SH-SY5Y (cell line): ENCODE data around the gene PPP1R37.

Source experiments
- GATA2 ChIP-seq: IDR thresholded peaks from 2 replicates; pipeline ENCODE4 v1.6.1; 2011; ENCODE audit warnings: mild to moderate bottlenecking, low read depth, low read length
- GATA3 ChIP-seq: IDR thresholded peaks from 2 replicates; pipeline ENCODE4 v1.6.1; 2011; ENCODE audit warnings: low read depth, mild to moderate bottlenecking, low read length, moderate library complexity

The PPP1R37 gene

DNA sequence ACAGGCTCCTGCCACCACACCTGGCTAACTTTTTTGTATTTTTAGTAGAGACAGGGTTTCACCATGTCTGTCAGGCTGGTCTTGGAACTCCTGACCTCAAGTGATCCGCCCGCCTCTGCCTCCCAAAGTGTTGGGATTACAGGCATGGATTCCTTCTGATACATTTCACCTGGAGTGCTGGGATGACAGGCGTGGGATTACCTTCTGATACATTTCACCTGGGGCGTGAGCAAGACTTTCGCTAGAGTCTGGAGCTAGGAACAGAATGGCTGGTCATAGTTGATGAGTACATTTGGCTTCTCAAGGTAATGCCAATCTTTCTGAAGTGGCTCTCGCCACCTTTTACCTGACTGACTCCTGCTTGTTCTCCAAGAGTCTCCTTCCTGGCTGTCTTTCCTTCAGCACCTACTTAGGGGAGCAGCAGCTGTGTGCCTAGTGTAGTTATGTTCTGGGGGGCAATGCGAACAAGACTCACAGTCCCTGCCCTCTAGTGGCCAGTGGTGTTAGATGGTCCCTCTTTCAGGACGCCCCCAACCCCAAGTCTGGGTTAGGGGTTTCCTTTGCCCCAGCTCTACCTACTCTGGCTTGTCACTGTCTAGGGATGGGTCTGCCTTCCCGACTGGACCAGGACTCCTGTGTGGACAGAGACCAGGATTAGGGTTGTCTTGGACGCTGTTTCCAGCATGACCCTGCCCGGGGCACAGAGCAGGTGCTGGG lies 19.3 kb downstream of the PPP1R37 start:
- no peak for TF ChIP-seq GATA2
- TF ChIP-seq GATA3 = no peak

DNA sequence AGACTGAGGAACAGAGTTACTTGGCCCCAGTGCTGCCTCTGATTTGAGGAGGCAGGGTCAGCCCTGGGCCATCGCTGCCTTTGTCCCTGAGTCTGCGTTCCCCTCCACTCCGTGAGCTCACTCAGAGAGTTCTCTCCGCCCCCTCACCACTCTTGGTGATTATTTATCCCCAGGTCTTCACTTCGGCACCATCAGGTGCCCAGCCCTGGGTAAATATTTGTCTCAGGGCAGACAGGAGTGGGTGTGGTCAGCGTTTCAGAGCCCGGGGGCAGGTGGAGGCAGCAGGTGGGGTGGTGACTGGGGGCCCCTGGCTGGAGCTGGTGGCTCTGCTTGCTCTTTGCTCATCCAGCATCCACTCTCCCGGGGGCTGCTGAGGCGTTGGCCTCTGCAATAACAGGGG lies 20.6 kb downstream of the PPP1R37 start:
- TF ChIP-seq GATA3 (no peak), GATA2 (no peak)

DNA sequence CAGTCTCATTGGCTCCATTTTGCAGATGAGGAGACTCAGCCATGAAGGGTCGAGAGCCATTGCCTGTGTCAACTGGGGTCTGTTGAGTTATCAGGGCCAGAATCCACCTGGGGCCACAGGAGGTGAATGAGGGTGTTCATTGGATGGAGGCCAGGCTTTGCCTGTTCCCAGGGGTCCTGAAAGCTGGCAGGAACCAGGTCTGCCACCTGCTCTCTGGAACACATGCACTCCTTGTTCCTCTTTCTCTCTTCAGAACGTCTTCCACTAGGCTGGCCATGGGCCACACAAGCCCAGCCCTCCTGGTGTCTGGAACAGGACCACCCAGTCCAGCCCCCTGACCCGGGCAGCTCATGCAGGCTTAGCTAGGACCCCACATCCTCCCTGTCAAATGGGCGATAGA lies 21.1 kb downstream of the PPP1R37 start:
- no peak for TF ChIP-seq GATA2
- no peak for TF ChIP-seq GATA3

DNA sequence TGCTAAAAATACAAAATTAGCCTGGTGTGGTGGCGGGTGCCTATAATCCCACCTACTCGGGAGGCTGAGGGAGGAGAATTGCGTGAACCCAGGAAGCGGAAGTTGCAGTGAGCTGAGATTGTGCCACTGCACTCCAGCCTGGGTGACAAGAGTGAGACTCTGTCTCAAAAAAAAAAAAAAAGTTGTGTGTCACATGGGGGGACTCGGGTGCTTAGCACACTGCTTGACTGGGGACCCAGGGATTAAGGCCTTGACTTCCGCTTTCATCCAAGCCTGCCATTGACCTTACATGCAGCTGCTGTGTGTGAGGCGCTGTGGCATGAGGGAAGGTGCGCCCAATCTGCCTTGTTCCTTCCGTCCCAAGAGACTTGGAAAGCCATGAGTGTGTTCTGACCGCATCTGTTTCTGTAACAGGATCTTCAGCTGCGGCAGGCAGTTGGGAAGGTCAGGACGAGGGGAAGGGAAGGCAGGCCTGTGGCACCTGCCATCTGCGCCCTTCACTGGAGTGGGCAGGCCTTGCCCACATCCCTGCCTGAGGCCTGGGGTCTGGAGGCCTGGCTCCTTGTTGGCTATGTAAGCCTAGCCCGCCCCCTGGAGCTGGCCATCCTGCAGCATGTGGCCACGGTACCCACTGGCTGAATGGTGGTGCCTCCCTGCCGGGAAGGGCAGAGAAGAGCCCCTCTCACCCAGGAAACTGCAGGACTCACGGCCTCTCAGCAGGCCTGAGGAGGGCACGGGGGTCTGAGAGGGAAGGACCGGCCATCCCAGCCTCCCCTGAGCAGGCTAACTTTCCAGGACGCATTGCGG lies 23.0 kb downstream of the PPP1R37 start:
- TF ChIP-seq GATA3 = no peak
- no peak for TF ChIP-seq GATA2

GRCh38 chr19:45117167-45117594 lies 24.2 kb downstream of the PPP1R37 start:
- TF ChIP-seq GATA3 (no peak), GATA2 (no peak)

DNA sequence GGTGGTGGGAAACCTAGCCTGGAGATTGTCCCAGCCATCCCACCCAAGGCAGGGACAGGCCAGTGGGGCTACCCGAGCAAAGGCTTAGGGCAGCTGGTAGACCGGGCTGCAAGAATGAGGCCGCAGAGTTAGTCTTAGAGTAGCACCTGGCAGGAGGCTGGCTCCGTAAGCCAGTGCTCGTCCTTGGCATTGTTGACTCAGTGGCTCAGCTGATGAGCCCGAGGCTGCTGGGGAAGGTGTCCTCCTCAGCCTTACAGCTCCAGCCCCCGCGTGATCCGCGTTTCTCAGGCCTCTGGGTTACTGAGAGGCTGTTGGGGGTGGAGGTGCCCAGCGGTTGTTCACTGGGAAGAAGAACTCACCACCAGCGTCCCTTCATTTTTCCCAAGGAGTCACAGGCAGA lies 24.7 kb downstream of the PPP1R37 start:
- TF ChIP-seq GATA2 (no peak), GATA3 (no peak)

GRCh38 chr19:45118106-45118505 lies 25.1 kb downstream of the PPP1R37 start:
- TF ChIP-seq GATA3 (no peak), GATA2 (no peak)

- TF ChIP-seq GATA2 (no peak), GATA3 (no peak)
Measured at GRCh38 chr19:45119582-45119981, 26.6 kb downstream of the PPP1R37 start.

DNA sequence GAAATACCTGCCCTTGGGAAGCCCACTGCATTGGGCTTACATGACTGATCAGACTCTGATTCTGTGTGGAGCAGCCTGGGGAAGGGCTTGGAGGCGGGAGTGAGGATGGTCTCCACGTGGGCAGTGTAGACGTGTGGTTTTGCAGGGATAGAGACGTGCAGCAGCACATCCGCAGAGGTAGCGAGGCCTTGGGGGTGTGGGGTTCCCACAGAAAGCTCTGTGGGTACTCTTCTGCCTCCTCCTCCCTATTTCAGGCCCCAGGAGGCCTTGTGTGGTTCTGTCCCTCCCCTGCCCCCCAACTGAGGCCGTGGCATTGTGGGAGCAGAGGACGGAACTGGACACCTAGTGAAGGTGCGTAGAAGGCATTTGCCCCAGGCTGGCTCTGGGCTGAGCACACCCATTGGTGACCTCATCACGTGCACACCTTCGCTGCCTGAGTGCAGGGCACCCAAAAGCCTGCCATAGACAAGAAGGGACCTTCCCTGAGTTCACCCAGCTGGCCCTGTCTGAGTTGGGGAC lies 28.9 kb downstream of the PPP1R37 start:
- TF ChIP-seq GATA2 = no peak
- TF ChIP-seq GATA3 = no peak

GRCh38 chr19:45122832-45123231 lies 29.9 kb downstream of the PPP1R37 start:
- no peak for TF ChIP-seq GATA3
- no peak for TF ChIP-seq GATA2

DNA sequence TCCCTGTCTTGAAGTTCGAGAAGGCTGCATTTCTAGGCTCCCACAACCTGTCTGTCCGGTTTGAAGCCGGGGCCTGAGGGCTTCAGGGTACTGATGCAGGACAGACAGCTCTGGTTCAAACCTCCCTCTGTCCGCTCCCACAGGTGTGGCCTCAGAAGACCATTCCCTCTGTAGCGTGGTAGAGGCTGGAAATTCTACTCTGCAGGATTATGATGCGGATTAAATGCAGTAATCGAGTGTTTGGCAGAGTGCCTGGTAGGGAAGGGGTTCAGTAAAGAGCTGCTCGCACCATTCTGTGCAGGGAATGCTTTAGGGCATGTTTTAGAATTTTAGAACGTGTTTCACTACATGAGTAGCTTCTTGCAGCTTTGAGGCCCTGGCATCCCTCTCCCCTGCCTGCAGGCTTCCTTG lies 30.5 kb downstream of the PPP1R37 start:
- TF ChIP-seq GATA2 (no peak), GATA3 (no peak)

DNA sequence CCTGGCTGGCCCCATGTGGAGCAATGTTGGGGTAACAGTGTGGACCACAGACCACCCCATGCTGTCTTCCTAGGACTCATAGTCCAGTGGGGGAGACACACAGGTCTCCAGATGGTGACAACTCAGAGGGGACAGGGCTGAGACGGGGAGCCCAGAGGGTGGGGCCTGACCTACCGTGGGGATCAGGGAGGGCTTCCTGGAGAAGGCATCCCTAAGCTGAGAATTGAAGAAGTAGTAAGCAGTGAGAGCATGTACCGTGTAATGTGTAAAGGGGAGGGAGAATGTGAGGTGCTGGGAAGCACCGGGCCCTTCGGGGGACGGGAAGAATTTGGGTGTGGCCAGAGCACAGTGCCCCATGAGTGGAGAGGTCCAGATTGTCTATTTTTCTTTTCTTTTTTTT lies 31.0 kb downstream of the PPP1R37 start:
- TF ChIP-seq GATA3 (no peak), GATA2 (no peak)

- no peak for TF ChIP-seq GATA3
- no peak for TF ChIP-seq GATA2
Measured at GRCh38 chr19:45125360-45125759, 32.4 kb downstream of the PPP1R37 start.

- TF ChIP-seq GATA3 (no peak), GATA2 (no peak)
Measured at GRCh38 chr19:45125975-45126493, 33.1 kb downstream of the PPP1R37 start.

- TF ChIP-seq GATA3 = no peak
- TF ChIP-seq GATA2 = no peak
Measured at GRCh38 chr19:45126654-45127053, 33.7 kb downstream of the PPP1R37 start.

DNA sequence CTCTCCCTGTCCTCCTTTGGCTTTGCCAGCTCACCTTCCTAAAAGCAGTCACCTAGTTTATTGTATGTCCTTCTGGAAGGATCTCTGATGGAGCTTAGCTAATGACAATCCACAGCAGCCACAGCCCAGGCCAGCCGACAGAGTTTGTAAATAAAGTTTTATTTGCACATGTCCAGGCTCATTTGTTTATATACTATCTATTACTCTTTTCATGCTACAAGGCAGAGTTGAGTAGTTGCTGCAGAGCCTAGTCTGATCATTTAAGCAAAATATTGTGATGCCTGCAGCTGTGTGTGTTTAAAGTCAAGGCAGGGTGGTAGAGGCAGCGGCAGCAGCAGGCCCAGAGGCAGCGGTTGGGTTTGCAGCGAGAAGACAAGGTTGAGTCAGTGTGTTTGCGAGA lies 35.2 kb downstream of the PPP1R37 start:
- TF ChIP-seq GATA2 = no peak
- no peak for TF ChIP-seq GATA3
